Kidney capillary endothelial cell (primary cell): ENCODE data around the gene MCAM.

Experiments
- DNase-seq: peaks from one replicate; pipeline ENCODE4 v3.0.0-alpha.2; 2018; ENCODE audit warnings: low spot score

MCAM gene

DNA sequence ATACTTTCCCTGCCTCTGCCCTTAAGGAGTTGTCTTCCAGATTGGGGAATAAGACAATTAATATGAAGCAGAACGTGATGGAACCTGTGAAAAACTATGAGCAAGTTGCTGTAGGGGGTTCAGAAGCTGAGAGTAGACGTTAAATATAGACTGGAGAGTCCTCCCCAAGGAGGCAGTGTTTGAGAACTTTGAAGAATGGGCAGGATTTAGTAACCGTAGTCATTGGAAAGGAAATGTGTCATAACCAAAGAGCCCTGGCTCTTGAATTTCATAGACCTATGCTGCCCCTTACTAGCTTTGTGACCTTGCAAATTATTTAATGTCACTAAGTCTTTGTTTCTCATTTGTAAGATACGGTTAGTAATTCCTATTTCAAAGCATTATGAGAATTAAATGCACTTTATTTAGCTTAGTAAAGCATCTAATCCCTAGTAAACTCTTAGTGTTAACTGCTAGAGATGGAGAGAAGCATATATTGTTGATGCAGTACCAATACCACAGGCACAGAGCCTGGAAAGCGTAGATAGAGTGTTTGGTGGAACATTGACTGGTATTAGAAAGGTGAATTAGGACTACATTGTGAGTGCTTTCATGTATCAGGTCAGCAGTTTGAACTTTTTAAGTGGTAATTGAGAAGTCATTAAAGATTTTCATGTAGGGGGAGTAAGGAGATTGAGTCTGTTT, 54.1 kb downstream of the MCAM start:
- DNase-seq = peak; percentile 81

DNA sequence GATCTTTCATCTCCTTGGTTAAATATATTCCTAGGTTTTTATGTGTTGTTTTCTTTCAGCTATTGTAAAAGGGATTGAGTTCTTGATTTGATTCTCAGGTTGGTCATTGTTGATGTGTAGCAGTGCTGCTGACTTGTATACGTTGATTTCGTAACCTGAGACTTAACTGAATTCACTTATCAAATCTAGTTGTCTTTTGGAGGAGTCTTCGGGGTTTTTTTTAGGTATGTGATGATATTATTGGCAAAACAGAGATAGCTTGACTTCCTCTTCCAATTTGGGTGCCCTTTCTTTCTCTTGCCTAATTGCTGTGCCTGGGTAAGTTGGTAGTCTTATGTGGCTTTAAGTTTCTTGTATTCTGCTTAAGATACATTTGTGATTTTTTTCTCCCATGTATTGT, 57.9 kb downstream of the MCAM start:
- DNase-seq = no peak
